GM23248 (cell line): Measurements from ENCODE around the gene GM2A. TPM values are rescaled to one million over a fixed set of nuclear protein-coding genes. Genes with fewer than 3 reads are reported as not detected.

Source experiments
- DNase-seq: peaks from one replicate; pipeline ENCODE4 v3.0.0-alpha.2; 2015
- H2AFZ ChIP-seq: fragments of 200-600 bp; sonication (generic); 2 replicates; pipeline ENCODE4 v1.6.1; 2016; ENCODE audit warnings: antibody characterized with exemption
- H3F3A ChIP-seq: fragments of 200-600 bp; sonication (generic); 2 replicates; pipeline ENCODE4 v1.6.1; 2016; ENCODE audit warnings: mild to moderate bottlenecking, antibody characterized with exemption, mixed run types; ENCODE audit not compliant: insufficient read depth
- H3K27ac ChIP-seq: fragments of 200-600 bp; sonication (generic); 2 replicates; pipeline ENCODE4 v1.5.1; 2016; ENCODE audit warnings: mild to moderate bottlenecking
- H3K27me3 ChIP-seq: fragments of 200-600 bp; sonication (generic); replicated peaks from 2 replicates; pipeline ENCODE4 v1.6.1; 2016; ENCODE audit warnings: mild to moderate bottlenecking; ENCODE audit not compliant: insufficient read depth
- H3K36me3 ChIP-seq: fragments of 200-600 bp; sonication (generic); 2 replicates; pipeline ENCODE4 v1.6.1; 2016; ENCODE audit warnings: low read depth, mild to moderate bottlenecking
- H3K4me1 ChIP-seq: fragments of 200-600 bp; sonication (generic); 2 replicates; pipeline ENCODE4 v1.6.1; 2016; ENCODE audit warnings: mild to moderate bottlenecking; ENCODE audit not compliant: insufficient read depth
- H3K4me2 ChIP-seq: fragments of 200-600 bp; sonication (generic); one replicate; pipeline ENCODE4 v1.6.1; 2016; ENCODE audit warnings: mild to moderate bottlenecking; ENCODE audit not compliant: unreplicated experiment
- H3K4me3 ChIP-seq: fragments of 200-600 bp; sonication (generic); 2 replicates; pipeline ENCODE4 v1.5.1; 2016; ENCODE audit warnings: mild to moderate bottlenecking
- H3K79me2 ChIP-seq: fragments of 200-600 bp; sonication (generic); 2 replicates; pipeline ENCODE4 v1.6.1; 2016; ENCODE audit warnings: mild to moderate bottlenecking; ENCODE audit not compliant: insufficient read depth
- H3K9ac ChIP-seq: fragments of 200-600 bp; sonication (generic); 2 replicates; pipeline ENCODE4 v1.6.1; 2016; ENCODE audit warnings: mild to moderate bottlenecking
- H3K9me2 ChIP-seq: fragments of 200-600 bp; sonication (generic); 2 replicates; pipeline ENCODE4 v1.6.1; 2016; ENCODE audit warnings: mixed run types, mild to moderate bottlenecking, moderate library complexity; ENCODE audit not compliant: insufficient read depth
- H3K9me3 ChIP-seq: fragments of 200-600 bp; sonication (generic); one replicate; pipeline ENCODE4 v1.6.1; 2017; ENCODE audit warnings: low read depth
- H4K20me1 ChIP-seq: fragments of 200-600 bp; sonication (generic); 2 replicates; pipeline ENCODE4 v1.6.0; 2016; ENCODE audit not compliant: insufficient read depth
- EZH2 ChIP-seq: fragments of 200-600 bp; sonication (generic); IDR thresholded peaks from 2 replicates; pipeline ENCODE4 v1.6.1; 2018; ENCODE audit warnings: antibody characterized with exemption, mild to moderate bottlenecking; ENCODE audit not compliant: insufficient read depth, poor library complexity, severe bottlenecking
- EZH2phosphoT487 ChIP-seq: fragments of 200-600 bp; sonication (generic); IDR thresholded peaks from 2 replicates; pipeline ENCODE4 v1.6.1; 2018; ENCODE audit warnings: antibody characterized with exemption, moderate library complexity, mild to moderate bottlenecking, low read depth; ENCODE audit not compliant: insufficient read depth
- WGBS, 2 experiments: methylation state at CpG; one replicate each; pipeline ENCODE4 v1.1.6; 2015 to 2017; ENCODE audit warnings: low lambda C conversion rate in 2 of 2, low coverage in 1 of 2; ENCODE audit errors: missing lambda C conversion rate in 2 of 2; 5-methylcytosine and 5-hydroxymethylcytosine counted together
- in situ Hi-C: fragments of 300-500 bp; cut with MboI; formaldehyde crosslinking; loops from 2 replicates; pipeline ENCODE4 v1.15.0; 2020
- polyA plus RNA-seq: library from polyadenylated mRNA; unstranded; fragments of >200 nt; fragmentation: Nextera tagmentation; extraction: Ambion mirVana; gene quantifications from 2 replicates; pipeline ENCODE4 v1.2.1, GENCODE V29; 2016
- total RNA-seq: library from RNA; depleted of rRNA; stranded (reverse); fragments of >200 nt; shearing (Covaris generic); gene quantifications from 2 replicates; pipeline ENCODE4 v1.2.3, GENCODE V29; 2014

GM2A gene
- total and polyA plus RNA-seq, 2 experiments from 2014 or later = 11.2 to 23.5 TPM

DNA sequence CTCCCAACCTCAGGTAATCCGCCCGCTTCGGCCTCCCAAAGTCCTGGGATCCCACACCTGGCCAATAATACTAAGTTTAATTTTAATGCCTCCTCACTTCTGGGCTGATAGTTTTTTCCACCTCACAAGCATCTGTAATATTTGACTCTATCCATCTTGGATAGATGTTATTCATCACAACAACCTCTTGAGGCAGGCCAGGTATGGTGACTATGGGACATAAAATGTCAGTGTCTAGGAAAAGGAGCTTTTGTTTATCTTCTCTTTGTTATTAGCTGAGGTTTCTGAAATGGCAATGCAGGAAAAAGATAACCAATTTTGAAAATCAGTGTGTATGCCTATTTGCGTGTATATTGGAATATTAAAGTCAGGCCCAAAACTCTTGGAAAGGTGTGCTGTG, 27.9 kb upstream of the GM2A start:
- DNase-seq = no peak
- Histone ChIP-seq H3F3A (no peaks in the 10 kb centered on the region; the same call in 1 of the 2 replicates), H3K27ac (no peak overlapping the region), H3K79me2 (no peaks in the 10 kb centered on the region), H3K27me3 (0 out of 2 replicates have a peak, but pooled peaks cover 5% of the 10 kb centered on the region), H3K9me3 (no peaks in the 10 kb centered on the region), H4K20me1 (no peaks in the 10 kb centered on the region), H3K4me1 (no peaks in the 10 kb centered on the region), H2AFZ (no peak overlapping the region), H3K9me2 (no peaks in the 10 kb centered on the region), H3K9ac (no peak overlapping the region), H3K4me3 (no peak overlapping the region), H3K4me2 (no peak overlapping the region), H3K36me3 (no peaks in the 10 kb centered on the region)
- TF ChIP-seq EZH2phosphoT487 = no peak
- no peak for TF ChIP-seq EZH2
- in situ Hi-C loops = no loop called here
- WGBS, 2 experiments = 98% methylated on average over 4 of the region's 4 CpGs

DNA sequence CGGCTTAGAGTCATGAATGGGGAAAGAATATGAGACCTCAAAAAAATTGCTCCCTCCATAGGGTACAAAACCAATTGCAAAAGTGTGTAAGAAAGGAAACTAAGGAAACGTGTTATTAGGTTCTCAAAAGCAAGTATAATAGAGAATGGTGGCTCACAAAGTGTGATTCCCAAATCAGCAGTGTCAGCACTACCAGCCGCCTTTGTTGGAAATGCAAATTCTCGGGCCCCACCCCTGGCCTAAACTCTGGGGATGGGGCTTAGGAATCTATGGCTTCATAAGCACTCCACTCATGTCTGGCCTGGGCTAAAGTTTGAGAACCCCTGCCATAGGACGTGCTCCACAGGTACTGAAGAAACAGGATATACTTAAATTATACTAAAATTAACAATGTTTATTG, 27.5 kb upstream of the GM2A start:
- Histone ChIP-seq H3F3A (no peaks in the 10 kb centered on the region; the same call in 1 of the 2 replicates), H3K27ac (no peak overlapping the region), H3K27me3 (0 out of 2 replicates have a peak, but pooled peaks cover 5% of the 10 kb centered on the region), H4K20me1 (no peaks in the 10 kb centered on the region), H3K9me3 (no peaks in the 10 kb centered on the region), H3K9me2 (no peaks in the 10 kb centered on the region), H3K9ac (no peak overlapping the region), H2AFZ (no peak overlapping the region), H3K4me1 (no peaks in the 10 kb centered on the region), H3K36me3 (no peaks in the 10 kb centered on the region), H3K4me2 (no peak overlapping the region), H3K4me3 (no peak overlapping the region), H3K79me2 (no peaks in the 10 kb centered on the region)
- TF ChIP-seq EZH2phosphoT487 (no peak), EZH2 (no peak)
- in situ Hi-C loops = no loop called here
- 66 to 67% methylated on average over 5 of the region's 5 CpGs for WGBS, 2 experiments
- DNase-seq = no peak

DNA sequence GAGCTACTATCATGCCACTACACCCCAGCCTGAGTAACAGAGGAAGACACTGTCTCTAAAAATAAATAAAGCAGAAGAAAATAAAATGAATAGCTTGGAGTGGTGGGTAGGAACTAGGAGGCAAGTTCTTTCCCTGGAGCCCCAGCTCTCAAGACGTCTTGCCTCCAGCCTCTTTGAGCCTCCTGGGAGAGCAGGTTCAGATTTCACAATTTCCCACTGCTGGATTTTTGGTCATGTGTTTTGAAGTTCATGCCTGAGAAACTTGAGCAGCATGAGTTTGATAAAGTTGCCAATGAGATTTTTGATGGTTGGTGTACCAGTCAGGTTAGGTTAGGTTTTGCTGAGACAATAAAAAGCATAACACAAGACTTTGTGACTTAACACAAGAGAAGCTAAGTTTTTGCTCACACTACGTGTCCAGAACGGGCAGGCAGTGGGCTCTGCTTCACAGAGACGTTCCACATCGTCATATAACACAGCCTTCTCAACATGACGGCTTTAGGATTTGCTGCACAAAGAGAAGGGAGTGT, 25.0 kb upstream of the GM2A start:
- Histone ChIP-seq H3K4me1 (no peaks in the 10 kb centered on the region), H4K20me1 (no peaks in the 10 kb centered on the region), H3K9me3 (no peaks in the 10 kb centered on the region), H2AFZ (no peak overlapping the region), H3K9ac (no peak overlapping the region), H3K36me3 (no peaks in the 10 kb centered on the region), H3K4me3 (no peak overlapping the region), H3F3A (no peaks in the 10 kb centered on the region; the same call in 1 of the 2 replicates), H3K27ac (no peak overlapping the region), H3K9me2 (no peaks in the 10 kb centered on the region), H3K27me3 (0 out of 2 replicates have a peak, but pooled peaks cover 11% of the 10 kb centered on the region), H3K4me2 (no peak overlapping the region), H3K79me2 (no peaks in the 10 kb centered on the region)
- in situ Hi-C loops = no loop called here
- DNase-seq = no peak
- 26 to 28% methylated on average over 6 of the region's 6 CpGs for WGBS, 2 experiments
- no peak for TF ChIP-seq EZH2phosphoT487
- no peak for TF ChIP-seq EZH2

DNA sequence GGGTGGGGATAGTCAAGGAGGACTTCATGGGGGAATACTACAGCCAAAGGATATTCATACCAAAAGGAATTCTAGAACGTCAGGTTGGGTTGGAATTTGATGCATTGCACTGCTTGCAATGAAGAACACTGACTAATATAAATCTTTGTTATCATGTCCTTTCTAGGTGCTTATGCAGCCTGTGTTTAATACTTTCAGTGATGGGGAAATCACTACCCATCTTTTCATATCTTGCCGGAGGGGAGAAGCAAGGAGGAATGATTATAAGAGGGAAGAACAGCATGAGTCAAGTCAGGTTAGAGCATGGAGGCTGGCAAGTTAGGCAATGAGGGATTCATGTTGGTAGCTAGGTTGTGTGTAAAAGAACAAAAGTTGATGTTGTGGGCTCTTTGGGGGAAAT, 24.0 kb upstream of the GM2A start:
- Histone ChIP-seq H3K9me3 (no peaks in the 10 kb centered on the region), H3K4me3 (no peak overlapping the region), H4K20me1 (no peaks in the 10 kb centered on the region), H3K9me2 (no peaks in the 10 kb centered on the region), H3K27me3 (0 out of 2 replicates have a peak, but pooled peaks cover 11% of the 10 kb centered on the region), H3K36me3 (no peaks in the 10 kb centered on the region), H3K4me2 (no peak overlapping the region), H3K4me1 (no peaks in the 10 kb centered on the region), H3K79me2 (no peaks in the 10 kb centered on the region), H3K27ac (no peak overlapping the region), H3F3A (no peaks in the 10 kb centered on the region; the same call in 1 of the 2 replicates), H2AFZ (no peak overlapping the region), H3K9ac (no peak overlapping the region)
- WGBS, 2 experiments = 51 to 59% methylated on average over 2 of the region's 2 CpGs
- TF ChIP-seq EZH2phosphoT487 (no peak), EZH2 (no peak)
- in situ Hi-C loops = no loop called here
- DNase-seq = no peak
